PC-3 (cell line): Measurements from ENCODE around the gene FAM107B. TPM values are rescaled to one million over a fixed set of nuclear protein-coding genes. Genes with fewer than 3 reads are reported as not detected.

Experiments used
- ATAC-seq: fragments of 200-7000 bp; cut with Tn5 transposase; 2 replicates; pipeline ENCODE4 v1.9.1; 2020; ENCODE audit warnings: mild to moderate bottlenecking, moderate library complexity
- BruUV-seq: library from RNA; stranded (reverse); fragments of 400-500 nt; replicated peaks from 2 replicates; lab custom pipeline; 2021; lab: Mats Ljungman, UMichigan
- CTCF ChIA-PET: fragments of 300-600 bp; sonication (Branson Sonifier 250); formaldehyde crosslinking; loops from one replicate; lab custom pipeline; 2022; ENCODE audit warnings: antibody characterized with exemption; lab: Charles Lee
- POLR2A ChIA-PET: fragments of 300-600 bp; sonication (Branson Sonifier 250); formaldehyde crosslinking; loops from one replicate; lab custom pipeline; 2022; ENCODE audit warnings: antibody characterized with exemption; ENCODE audit not compliant: unreplicated experiment; lab: Charles Lee
- DNase-seq: peaks from one replicate; pipeline ENCODE4 v3.0.0-alpha.2; 2015
- H2AFZ ChIP-seq: fragments of 300-600 bp; sonication (generic); 2 replicates; pipeline ENCODE4 v1.6.0; 2016; ENCODE audit warnings: antibody characterized with exemption, low read length
- H3F3A ChIP-seq: fragments of 300-600 bp; sonication (generic); one replicate; pipeline ENCODE4 v1.6.0; 2017; ENCODE audit warnings: antibody characterized with exemption, low read length, control low read depth, mild to moderate bottlenecking; ENCODE audit not compliant: unreplicated experiment
- H3K27ac ChIP-seq: fragments of 300-600 bp; sonication (generic); 2 replicates; pipeline ENCODE4 v1.5.1; 2016; ENCODE audit warnings: mild to moderate bottlenecking, low read length
- H3K27me3 ChIP-seq: fragments of 300-600 bp; sonication (generic); 2 replicates; pipeline ENCODE4 v1.6.1; 2016; ENCODE audit warnings: low read length, mixed read lengths
- H3K36me3 ChIP-seq: fragments of 300-600 bp; sonication (generic); 2 replicates; pipeline ENCODE4 v1.6.1; 2016; ENCODE audit warnings: low read depth, mixed run types, low read length, mixed read lengths
- H3K4me1 ChIP-seq: fragments of 300-600 bp; sonication (generic); 2 replicates; pipeline ENCODE4 v1.5.1; 2016; ENCODE audit warnings: low read length; ENCODE audit not compliant: insufficient read depth
- H3K4me2 ChIP-seq: fragments of 300-600 bp; sonication (generic); 2 replicates; pipeline ENCODE4 v1.6.0; 2016; ENCODE audit warnings: low read length
- H3K4me3 ChIP-seq: fragments of 300-600 bp; sonication (generic); 2 replicates; pipeline ENCODE4 v1.5.1; 2016; ENCODE audit warnings: mild to moderate bottlenecking, low read length, mixed read lengths
- H3K79me2 ChIP-seq: fragments of 300-600 bp; sonication (generic); 2 replicates; pipeline ENCODE4 v1.6.1; 2017; ENCODE audit warnings: low read length, mixed read lengths
- H3K9ac ChIP-seq: fragments of 300-600 bp; sonication (generic); 2 replicates; pipeline ENCODE4 v1.6.0; 2016; ENCODE audit warnings: mild to moderate bottlenecking, low read length
- H3K9me2 ChIP-seq: fragments of 300-600 bp; sonication (generic); replicated peaks from 2 replicates; pipeline ENCODE4 v1.6.1; 2016; ENCODE audit warnings: mixed run types, low read length, mixed read lengths
- H3K9me3 ChIP-seq: fragments of 300-600 bp; sonication (generic); 2 replicates; pipeline ENCODE4 v1.6.1; 2016; ENCODE audit warnings: low read length, mixed read lengths
- H4K20me1 ChIP-seq: fragments of 300-600 bp; sonication (generic); 2 replicates; pipeline ENCODE4 v1.6.1; 2016; ENCODE audit warnings: low read length, mixed read lengths
- EZH2 ChIP-seq: fragments of 300-600 bp; sonication (generic); IDR thresholded peaks from one replicate; pipeline ENCODE4 v1.6.1; 2017; ENCODE audit warnings: antibody characterized with exemption, mild to moderate bottlenecking, low read length; ENCODE audit not compliant: unreplicated experiment
- EZH2phosphoT487 ChIP-seq: fragments of 300-600 bp; sonication (generic); IDR thresholded peaks from 2 replicates; pipeline ENCODE4 v1.6.1; 2018; ENCODE audit warnings: mild to moderate bottlenecking, antibody characterized with exemption, low read length, borderline replicate concordance
- intact Hi-C: fragments of 100-400 bp; cut with micrococcal nuclease; formaldehyde crosslinking; loops from 2 replicates; pipeline ENCODE4 v1.9.0; 2023
- total RNA-seq: library from RNA; depleted of rRNA; stranded (reverse); fragments of >200 nt; gene quantifications from 2 replicates; pipeline ENCODE4 v1.2.3, GENCODE V29; 2014
- TF ChIP-seq, protein P1 (sequence below): fragments of 300-600 bp; sonication (generic); conservative IDR thresholded peaks from 2 replicates; pipeline ENCODE4 v1.5.1; 2017; ENCODE audit warnings: antibody characterized with exemption, low read depth, mild to moderate bottlenecking, low read length

Gene FAM107B
- total RNA-seq, 1 experiment from 2014 or later, result 36.6 TPM

DNA sequence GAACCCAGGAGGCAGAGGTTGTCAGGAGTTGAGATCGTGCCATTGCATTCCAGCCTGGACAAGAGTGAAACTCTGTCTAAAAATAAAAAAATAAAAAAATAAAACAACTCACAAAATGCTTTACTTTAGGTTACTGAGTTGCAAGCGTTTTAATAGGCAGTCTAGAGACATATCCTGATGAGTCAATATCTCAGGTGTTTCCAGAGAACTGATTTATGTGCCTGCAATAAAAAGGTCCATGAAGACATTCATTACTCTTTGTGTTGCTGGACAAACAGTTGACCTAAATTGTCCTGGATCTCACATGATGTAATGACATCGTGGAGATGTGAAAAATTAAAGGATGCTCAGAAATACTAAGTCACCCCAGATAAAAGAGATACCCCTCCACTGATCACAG lies 31.6 kb upstream of the FAM107B start:
- peak; percentile 50 for DNase-seq

DNA sequence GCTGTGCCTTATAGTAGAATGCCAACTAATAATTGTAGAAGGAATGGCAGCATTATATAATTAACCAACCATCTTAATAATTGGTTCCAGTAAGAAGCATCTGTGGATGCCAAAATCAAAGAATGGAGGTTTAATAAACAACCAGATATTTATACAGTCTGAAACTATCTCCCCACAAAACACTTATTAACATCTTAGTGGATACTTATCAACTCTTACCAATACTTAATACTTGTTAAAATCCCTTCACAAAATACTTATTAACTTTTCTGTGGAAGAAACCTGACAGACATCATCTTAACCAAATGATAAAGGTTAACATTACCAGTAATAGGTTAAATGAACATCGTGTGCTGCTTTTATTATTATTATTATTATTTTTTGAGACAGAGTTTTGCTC lies 29.1 kb upstream of the FAM107B start:
- H3K9me3 ChIP-seq, result no peaks in the 10 kb centered on the region
- H3K4me1 ChIP-seq, result peaks cover 11% of the 10 kb centered on the region; the same call in 1 of the 2 replicates
- intact Hi-C loops, result no loop called here
- H3K27me3 ChIP-seq, result no peaks in the 10 kb centered on the region
- H3K9me2 ChIP-seq, result no peaks in the 10 kb centered on the region
- no peak overlapping the region for H3K27ac ChIP-seq
- H4K20me1 ChIP-seq, result no peaks in the 10 kb centered on the region
- TF ChIP-seq, protein P1, sequence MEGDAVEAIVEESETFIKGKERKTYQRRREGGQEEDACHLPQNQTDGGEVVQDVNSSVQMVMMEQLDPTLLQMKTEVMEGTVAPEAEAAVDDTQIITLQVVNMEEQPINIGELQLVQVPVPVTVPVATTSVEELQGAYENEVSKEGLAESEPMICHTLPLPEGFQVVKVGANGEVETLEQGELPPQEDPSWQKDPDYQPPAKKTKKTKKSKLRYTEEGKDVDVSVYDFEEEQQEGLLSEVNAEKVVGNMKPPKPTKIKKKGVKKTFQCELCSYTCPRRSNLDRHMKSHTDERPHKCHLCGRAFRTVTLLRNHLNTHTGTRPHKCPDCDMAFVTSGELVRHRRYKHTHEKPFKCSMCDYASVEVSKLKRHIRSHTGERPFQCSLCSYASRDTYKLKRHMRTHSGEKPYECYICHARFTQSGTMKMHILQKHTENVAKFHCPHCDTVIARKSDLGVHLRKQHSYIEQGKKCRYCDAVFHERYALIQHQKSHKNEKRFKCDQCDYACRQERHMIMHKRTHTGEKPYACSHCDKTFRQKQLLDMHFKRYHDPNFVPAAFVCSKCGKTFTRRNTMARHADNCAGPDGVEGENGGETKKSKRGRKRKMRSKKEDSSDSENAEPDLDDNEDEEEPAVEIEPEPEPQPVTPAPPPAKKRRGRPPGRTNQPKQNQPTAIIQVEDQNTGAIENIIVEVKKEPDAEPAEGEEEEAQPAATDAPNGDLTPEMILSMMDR, result no peak
- TF ChIP-seq EZH2phosphoT487 (no peak), EZH2 (no peak)
- H3K79me2 ChIP-seq, result no peaks in the 10 kb centered on the region
- DNase-seq (no peak), ATAC-seq (no peak)
- H2AFZ ChIP-seq, result no peak overlapping the region
- H3K9ac ChIP-seq, result no peak overlapping the region
- H3K36me3 ChIP-seq, result no peaks in the 10 kb centered on the region
- ChIA-PET POLR2A (no interaction called here), CTCF (no interaction called here)
- no TSS peak for BruUV-seq
- no peak overlapping the region for H3K4me2 ChIP-seq
- no peak overlapping the region for H3K4me3 ChIP-seq
- no peaks in the 10 kb centered on the region for H3F3A ChIP-seq

More for the DNA sequence above, 31.6 kb upstream of the FAM107B start:
- H4K20me1 ChIP-seq, result no peaks in the 10 kb centered on the region
- no peaks in the 10 kb centered on the region for H3K9me2 ChIP-seq
- no peaks in the 10 kb centered on the region for H3K27me3 ChIP-seq
- peak overlapping the region; percentile 46 for H3K27ac ChIP-seq
- CTCF ChIA-PET, result no interaction called here
- H3K9me3 ChIP-seq, result no peaks in the 10 kb centered on the region
- TF ChIP-seq, protein P1, result no peak
- no peak for TF ChIP-seq EZH2phosphoT487
- H2AFZ ChIP-seq, result no peak overlapping the region
- H3K4me2 ChIP-seq, result no peak overlapping the region
- intact Hi-C loops, result no loop called here
- no TSS peak for BruUV-seq
- H3K4me3 ChIP-seq, result no peak overlapping the region
- H3K9ac ChIP-seq, result no peak overlapping the region
- ATAC-seq, result peak; percentile 60
- no peaks in the 10 kb centered on the region for H3K36me3 ChIP-seq
- H3F3A ChIP-seq, result no peaks in the 10 kb centered on the region
- H3K4me1 ChIP-seq, result peaks cover 11% of the 10 kb centered on the region; the same call in 1 of the 2 replicates
- H3K79me2 ChIP-seq, result no peaks in the 10 kb centered on the region
- POLR2A ChIA-PET, result no interaction called here

DNA sequence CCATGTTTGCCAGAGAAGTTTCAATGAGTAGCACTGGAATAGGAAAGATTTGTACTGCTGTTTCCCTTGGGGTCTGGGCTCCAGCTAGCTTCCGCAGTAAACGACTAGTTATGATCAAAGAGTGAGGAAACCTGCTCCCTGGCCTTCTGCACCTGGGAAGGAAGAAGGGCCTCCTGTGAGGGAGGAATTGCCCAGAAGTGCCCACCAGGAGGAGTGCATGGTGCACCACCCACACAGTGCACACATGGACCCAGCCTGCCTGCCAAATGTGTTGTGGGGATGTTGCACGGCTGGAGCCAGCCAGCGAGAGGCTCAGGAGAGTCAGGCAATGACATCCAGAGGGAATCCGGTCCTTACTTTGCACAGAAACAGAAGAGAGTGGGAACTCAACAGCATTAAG lies 27.0 kb upstream of the FAM107B start:
- H3K36me3 ChIP-seq, result no peaks in the 10 kb centered on the region
- peaks cover 5% of the 10 kb centered on the region; the same call in 1 of the 2 replicates for H3K4me1 ChIP-seq
- no peaks in the 10 kb centered on the region for H3K27me3 ChIP-seq
- intact Hi-C loops, result no loop called here
- no peak overlapping the region for H2AFZ ChIP-seq
- no peak overlapping the region for H3K4me3 ChIP-seq
- CTCF ChIA-PET, result no interaction called here
- no peaks in the 10 kb centered on the region for H4K20me1 ChIP-seq
- TF ChIP-seq EZH2, result no peak
- TF ChIP-seq, protein P1, result 0 out of 2 replicates have a peak, but pooled peaks have one; percentile 19
- H3K9me3 ChIP-seq, result no peaks in the 10 kb centered on the region
- no peak for DNase-seq
- H3K9me2 ChIP-seq, result no peaks in the 10 kb centered on the region
- no peak overlapping the region for H3K9ac ChIP-seq
- BruUV-seq, result no TSS peak
- H3K4me2 ChIP-seq, result no peak overlapping the region
- POLR2A ChIA-PET, result no interaction called here
- H3F3A ChIP-seq, result no peaks in the 10 kb centered on the region
- H3K27ac ChIP-seq, result no peak overlapping the region
- no peaks in the 10 kb centered on the region for H3K79me2 ChIP-seq
- ATAC-seq, result peak; percentile 49
